Peyer's patch (tissue), 4 donors: Measurements from ENCODE around the gene ATG7.

Source experiments
- CTCF ChIP-seq, 6 experiments: fragments of 450-650 bp in 4 of 6; fragments of 200-600 bp in 2 of 6; sonication (generic) in 1 of 6; IDR thresholded peaks; one replicate each; pipeline ENCODE4 v1.5.1; 2017 to 2019; ENCODE audit warnings: antibody characterized with exemption in 6 of 6, mild to moderate bottlenecking in 3 of 6, moderate library complexity in 1 of 6
- POLR2A ChIP-seq, 2 donors: fragments of 450-650 bp; IDR thresholded peaks; one replicate each; pipeline ENCODE4 v1.5.1; 2017; ENCODE audit warnings: antibody characterized with exemption in 2 of 2, mild to moderate bottlenecking in 2 of 2, moderate library complexity in 2 of 2

- TF ChIP-seq POLR2A (IDR thresholded peaks at IDR 0.05) (no peak), CTCF (IDR thresholded peaks at IDR 0.05) (no peak)
Observed at GRCh38 chr3:11300970-11301369, 28.8 kb downstream of the ATG7 start.
